K562 (cell line): Measurements from ENCODE around the gene MICU2. TPM values are rescaled to one million over a fixed set of nuclear protein-coding genes. Genes with fewer than 3 reads are reported as not detected.
A peak's percentile ranks its signal among the peaks of the same experiment; 100 is the strongest.

ENCODE experiments used
- ATF4 ChIP-seq: fragments of 450-650 bp; formaldehyde crosslinking; IDR thresholded peaks from 2 replicates; pipeline ENCODE4 v1.4.0; 2022; ENCODE audit warnings: mild to moderate bottlenecking, moderate library complexity
- CEBPB ChIP-seq: fragments of 450-650 bp; IDR thresholded peaks from 2 replicates; pipeline ENCODE4 v1.6.1; 2016; ENCODE audit warnings: missing genetic modification characterization, missing compliant biosample characterization
- CHCHD3 ChIP-seq: fragments of 250-450 bp; sonication (Bioruptor Pico); IDR thresholded peaks from 2 replicates; pipeline ENCODE4 v2.1.2; 2022; ENCODE audit warnings: mild to moderate bottlenecking
- DPF2 ChIP-seq: fragments of 450-650 bp; IDR thresholded peaks from 2 replicates; pipeline ENCODE4 v1.6.1; 2016
- E2F8 ChIP-seq: fragments of 450-650 bp; IDR thresholded peaks from 2 replicates; pipeline ENCODE4 v1.7.1; 2018; ENCODE audit warnings: mild to moderate bottlenecking, low read depth; ENCODE audit not compliant: partially characterized antibody
- EHMT2 ChIP-seq: fragments of 450-650 bp; IDR thresholded peaks from 2 replicates; pipeline ENCODE4 v1.6.1; 2018; ENCODE audit warnings: antibody characterized with exemption
- ELK1 ChIP-seq: sonication (generic); formaldehyde crosslinking; IDR thresholded peaks from 2 replicates; pipeline ENCODE4 v1.8.1; 2022; ENCODE audit warnings: missing genetic modification reagents
- ESRRA ChIP-seq: fragments of 450-650 bp; IDR thresholded peaks from 2 replicates; pipeline ENCODE4 v1.6.1; 2014; ENCODE audit warnings: low read depth, mild to moderate bottlenecking, moderate library complexity, borderline replicate concordance
- FOXA3 ChIP-seq, 2 experiments: fragments of 450-650 bp in 1 of 2; sonication (generic) in 1 of 2; formaldehyde crosslinking; IDR thresholded peaks in 1 of 2; conservative IDR thresholded peaks in 1 of 2; 2 replicates each; pipeline versions ENCODE4 v1.4.0 to v1.8.0; 2020 to 2022; ENCODE audit warnings: mild to moderate bottlenecking in 2 of 2, missing genetic modification reagents in 1 of 2
- GABPA ChIP-seq: fragments of 200-800 bp; sonication (Bioruptor generic); conservative IDR thresholded peaks from 2 replicates; pipeline ENCODE4 v1.6.1; 2016; ENCODE audit warnings: low read depth, missing genetic modification characterization, missing compliant biosample characterization
- HMG20B ChIP-seq: fragments of 250-450 bp; sonication (Bioruptor Pico); IDR thresholded peaks from 2 replicates; pipeline ENCODE4 v1.5.0; 2021; ENCODE audit warnings: mild to moderate bottlenecking
- KLF16 ChIP-seq: IDR thresholded peaks from 2 replicates; pipeline ENCODE4 v1.6.1; 2016; ENCODE audit warnings: antibody characterized with exemption
- NFIC ChIP-seq: fragments of 450-650 bp; IDR thresholded peaks from 2 replicates; pipeline ENCODE4 v1.6.1; 2017; ENCODE audit warnings: mild to moderate bottlenecking, inconsistent platforms
- RBM22 ChIP-seq: fragments of 200-400 bp; formaldehyde crosslinking; IDR thresholded peaks from 2 replicates; pipeline ENCODE4 v1.6.1; 2018; ENCODE audit warnings: low read length, low read depth; ENCODE audit not compliant: poor library complexity, severe bottlenecking
- RNF2 ChIP-seq: sonication (generic); IDR thresholded peaks from 2 replicates; pipeline ENCODE4 v1.6.1; 2016
- SETDB1 ChIP-seq: IDR thresholded peaks from one replicate; pipeline ENCODE4 v1.6.1; 2012; ENCODE audit warnings: low read length, control low read depth, inconsistent platforms
- SFPQ ChIP-seq: fragments of 200-400 bp; formaldehyde crosslinking; IDR thresholded peaks from 2 replicates; pipeline ENCODE4 v1.6.1; 2017; ENCODE audit warnings: mild to moderate bottlenecking, low read depth, low read length, moderate library complexity
- SMC3 ChIP-seq: conservative IDR thresholded peaks from 2 replicates; pipeline ENCODE4 v1.6.1; 2011; ENCODE audit warnings: low read depth, low read length, improper control_type of control experiment; ENCODE audit not compliant: insufficient read depth
- STAT5A ChIP-seq: IDR thresholded peaks from 2 replicates; pipeline ENCODE4 v1.6.1; 2012; ENCODE audit warnings: low read length, inconsistent platforms, borderline replicate concordance
- THRAP3 ChIP-seq: fragments of 450-650 bp; IDR thresholded peaks from 2 replicates; pipeline ENCODE4 v1.6.1; 2016; ENCODE audit warnings: mild to moderate bottlenecking, inconsistent platforms, borderline replicate concordance
- ZKSCAN3 ChIP-seq: fragments of 250-450 bp; sonication (Bioruptor Pico); IDR thresholded peaks from 2 replicates; pipeline ENCODE4 v1.4.0; 2020
- ZNF140 ChIP-seq: fragments of 250-450 bp; sonication (Bioruptor Pico); IDR thresholded peaks from 2 replicates; pipeline ENCODE4 v1.8.0; 2021; ENCODE audit warnings: moderate library complexity, mild to moderate bottlenecking, inconsistent platforms
- ZNF408 ChIP-seq: fragments of 250-450 bp; sonication (Bioruptor Pico); IDR thresholded peaks from 2 replicates; pipeline ENCODE4 v1.4.0; 2020; ENCODE audit warnings: low read depth, mild to moderate bottlenecking, moderate library complexity
- ZSCAN29 ChIP-seq: fragments of 450-650 bp; IDR thresholded peaks from 2 replicates; pipeline ENCODE4 v1.6.1; 2017
- polyA plus RNA-seq, 8 experiments: library from polyadenylated mRNA; depleted of rRNA in 4 of 8; stranded (reverse) in 5 of 8; unstranded in 3 of 8; fragments of >200 nt; fragmentation: Nextera tagmentation in 2 of 8; fragmentation: Illumina TruSeq in 1 of 8; extraction: Ambion mirVana in 2 of 8; extraction: Trizol in 1 of 8; gene quantifications; 2 replicates each; pipeline versions ENCODE4 v1.2.1 to v1.2.3, GENCODE V29; 2011 to 2014; ENCODE audit warnings: inconsistent platforms in 1 of 8, missing spikeins in 1 of 8
- total RNA-seq, 7 experiments: library from RNA; depleted of rRNA in 6 of 7; stranded (reverse); fragments of >200 nt in 6 of 7; fragmentation: Illumina TruSeq in 2 of 7; extraction: Trizol in 2 of 7; gene quantifications; 2 replicates each; pipeline versions ENCODE4 v1.2.1 to v1.2.3, GENCODE V29; 2011 to 2021; ENCODE audit warnings: low replicate concordance in 1 of 7

Gene MICU2
- total and polyA plus RNA-seq, 9 of the 15 experiments (the other 6 are each of a cell fraction or from before 2014, with no cell fraction given): 9.1 to 41.8 (median 33.4) TPM

- TF ChIP-seq ZKSCAN3 (CRISPR knock-in tag) (no peak), ZSCAN29 (no peak), DPF2 (peak; percentile 46; the same call in 1 of the 2 replicates), CHCHD3 (CRISPR knock-in tag) (no peak), KLF16 (no peak), ATF4 (no peak), ZNF140 (no peak), ESRRA (no peak), EHMT2 (no peak), CEBPB (tag) (no peak), NFIC (no peak), THRAP3 (no peak), STAT5A (no peak), ZNF408 (no peak), ELK1 (CRISPR knock-in tag) (no peak), FOXA3 (CRISPR knock-in tag; conservative IDR thresholded peaks at IDR 0.05 in 1 of 2, IDR thresholded peaks at IDR 0.05 in 1 of 2) (no peak), GABPA (tag) (no peak), SETDB1 (no peak), HMG20B (CRISPR knock-in tag) (no peak), E2F8 (no peak), RNF2 (no peak), SMC3 (no peak), SFPQ (no peak), RBM22 (no peak)
These were observed 66.9 kb downstream of the MICU2 start (continued) for GRCh38 chr13:21537105-21537504.
